ENCODE measurements around the gene CCNE1. TPM values are rescaled to one million over a fixed set of nuclear protein-coding genes. Genes with fewer than 3 reads are reported as not detected.
"Not testable (repeated sequence)": the region's sequence is repeated elsewhere in the genome, so short reads cannot be mapped to it uniquely, and the experiment has no call there.

The CCNE1 gene
- total RNA-seq, 1 donor from 2014 or later: 54.5 TPM

DNA sequence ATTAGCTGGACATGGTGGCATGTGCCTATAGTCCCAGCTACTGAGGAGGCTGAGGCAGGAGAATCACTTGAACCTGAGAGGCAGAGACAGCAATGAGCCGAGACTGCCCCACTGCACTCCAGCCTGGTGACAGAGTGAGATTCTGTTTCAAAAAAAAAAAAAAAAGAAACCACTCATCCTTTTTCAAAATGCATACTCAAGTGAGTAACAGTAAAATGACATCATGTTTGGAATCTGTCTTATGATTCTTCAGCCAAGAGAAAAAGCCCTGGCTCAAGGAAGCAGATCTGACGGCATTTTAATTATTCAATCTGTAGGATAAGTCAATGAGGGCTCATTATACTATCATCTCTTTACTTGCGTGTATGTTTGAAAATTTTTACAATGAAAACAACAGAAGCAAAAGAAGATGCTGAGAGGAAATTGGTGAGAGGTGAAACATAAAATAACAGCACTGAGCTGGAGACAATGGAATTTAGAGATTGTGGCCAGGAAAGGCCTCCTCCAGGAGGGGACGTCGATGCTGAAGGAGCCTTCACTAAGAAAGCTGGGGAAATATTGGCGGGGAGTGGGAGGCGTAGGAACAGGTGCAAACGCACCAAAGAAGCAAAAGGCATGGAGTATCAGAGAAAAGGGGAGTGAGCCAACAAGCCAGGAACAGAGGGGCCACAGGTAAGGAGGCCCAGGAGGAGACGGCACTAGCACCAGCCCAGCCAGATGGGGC lies 12.9 kb upstream of the CCNE1 start:
- intact Hi-C loops (cut with micrococcal nuclease): no loop called here
- Mint-ChIP-seq H3K27ac (no peak overlapping the region), H3K4me3 (no peak overlapping the region), H3K36me3 (ENCODE audit: low read depth) (no peaks in the 10 kb centered on the region), H3K27me3 (peaks cover 2% of the 10 kb centered on the region), H3K4me1 (peaks cover 2% of the 10 kb centered on the region), H3K9me3 (no peaks in the 10 kb centered on the region)
- DNase-seq: no peak

DNA sequence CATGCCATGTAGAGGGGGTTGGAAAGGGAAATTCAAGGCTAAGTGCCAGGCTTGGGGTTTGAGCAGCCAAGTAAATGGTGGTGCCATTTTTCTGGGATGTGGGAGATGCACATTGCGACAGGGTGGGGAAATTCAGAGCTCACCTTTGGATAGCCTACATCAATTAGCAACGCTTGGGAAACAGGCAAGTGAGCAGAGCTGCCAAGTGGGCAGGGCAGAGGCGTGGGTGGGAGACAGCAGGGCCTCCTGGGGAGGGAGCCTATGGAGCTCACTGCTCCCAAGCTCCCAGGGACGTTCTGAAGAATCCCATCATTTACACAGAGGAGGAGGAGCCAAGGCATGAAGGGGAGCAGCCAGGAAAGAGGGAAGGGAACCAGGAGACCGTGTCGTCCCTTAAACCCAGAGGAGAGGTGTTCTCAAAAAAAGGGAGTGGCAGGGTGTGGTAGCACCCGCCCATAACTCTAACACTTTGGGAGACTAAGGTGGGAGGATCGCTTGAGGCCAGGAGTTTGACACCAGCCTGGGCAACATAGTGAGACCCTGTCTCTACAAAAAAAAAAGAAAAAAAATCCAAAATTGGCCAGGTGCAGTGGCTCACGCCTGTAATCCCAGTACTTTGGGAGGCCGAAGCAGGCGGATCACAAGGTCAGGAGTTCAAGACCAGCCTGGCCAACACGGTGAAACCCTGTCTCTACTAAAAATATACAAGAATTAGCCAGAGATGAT lies 11.5 kb upstream of the CCNE1 start:
- H3K9me3 Mint-ChIP-seq: no peaks in the 10 kb centered on the region
- H3K27me3 Mint-ChIP-seq: peaks cover 2% of the 10 kb centered on the region
- intact Hi-C loops (cut with micrococcal nuclease): no loop called here
- H3K27ac Mint-ChIP-seq: no peak overlapping the region
- DNase-seq: no peak
- H3K4me1 Mint-ChIP-seq: peaks cover 9% of the 10 kb centered on the region
- H3K4me3 Mint-ChIP-seq: no peak overlapping the region
- no peaks in the 10 kb centered on the region for H3K36me3 Mint-ChIP-seq (ENCODE audit: low read depth)

DNA sequence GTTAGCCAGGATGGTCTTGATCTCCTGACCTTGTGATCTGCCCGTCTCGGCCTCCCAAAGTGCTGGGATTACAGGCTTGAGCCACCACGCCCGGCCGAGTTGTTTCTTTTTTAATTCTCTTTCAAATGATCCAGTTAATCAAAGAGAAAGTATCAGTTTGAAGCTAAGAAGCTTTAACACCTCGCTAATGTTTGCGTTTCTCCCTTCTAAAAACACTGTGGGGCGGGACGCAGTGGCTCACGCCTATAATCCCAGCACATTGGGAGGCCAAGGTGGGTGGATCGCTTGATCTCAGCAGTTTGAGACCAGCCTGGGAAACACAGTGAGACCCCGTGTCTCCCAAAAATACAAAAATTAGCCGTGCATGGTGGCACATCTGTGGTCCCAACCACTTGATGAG lies 7.8 kb upstream of the CCNE1 start:
- H3K36me3 Mint-ChIP-seq (ENCODE audit: low read depth); H3K27me3 Mint-ChIP-seq; H3K9me3 Mint-ChIP-seq; intact Hi-C loops (cut with micrococcal nuclease); H3K27ac Mint-ChIP-seq; DNase-seq; H3K4me3 Mint-ChIP-seq; H3K4me1 Mint-ChIP-seq: not testable (repeated sequence)

DNA sequence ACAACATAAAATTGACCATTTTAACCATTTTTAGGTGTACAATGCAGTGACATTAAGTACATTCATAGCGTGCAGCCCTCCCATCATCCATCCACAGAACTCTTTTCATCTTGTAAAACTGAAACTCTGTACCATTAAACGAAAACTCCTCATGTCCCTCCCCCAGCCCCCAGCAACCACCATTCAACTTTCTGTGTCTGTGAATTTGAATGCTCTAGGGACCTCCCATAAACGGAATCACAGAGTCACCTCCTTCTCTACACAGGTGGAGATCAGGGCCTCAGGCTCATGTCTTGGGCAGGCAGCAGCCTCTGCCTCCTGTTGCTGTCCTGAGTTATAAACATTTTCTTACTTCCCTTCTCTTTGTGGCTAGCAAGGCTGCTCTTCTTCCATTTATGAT lies 7.3 kb upstream of the CCNE1 start:
- intact Hi-C loops (cut with micrococcal nuclease): no loop called here
- H3K4me1 Mint-ChIP-seq: peaks cover 8% of the 10 kb centered on the region
- peak; percentile 70 for DNase-seq
- H3K36me3 Mint-ChIP-seq (ENCODE audit: low read depth): no peaks in the 10 kb centered on the region
- peaks cover under 1% of the 10 kb centered on the region for H3K9me3 Mint-ChIP-seq
- no peak overlapping the region for H3K4me3 Mint-ChIP-seq
- H3K27ac Mint-ChIP-seq: no peak overlapping the region
- H3K27me3 Mint-ChIP-seq: no peaks in the 10 kb centered on the region

DNA sequence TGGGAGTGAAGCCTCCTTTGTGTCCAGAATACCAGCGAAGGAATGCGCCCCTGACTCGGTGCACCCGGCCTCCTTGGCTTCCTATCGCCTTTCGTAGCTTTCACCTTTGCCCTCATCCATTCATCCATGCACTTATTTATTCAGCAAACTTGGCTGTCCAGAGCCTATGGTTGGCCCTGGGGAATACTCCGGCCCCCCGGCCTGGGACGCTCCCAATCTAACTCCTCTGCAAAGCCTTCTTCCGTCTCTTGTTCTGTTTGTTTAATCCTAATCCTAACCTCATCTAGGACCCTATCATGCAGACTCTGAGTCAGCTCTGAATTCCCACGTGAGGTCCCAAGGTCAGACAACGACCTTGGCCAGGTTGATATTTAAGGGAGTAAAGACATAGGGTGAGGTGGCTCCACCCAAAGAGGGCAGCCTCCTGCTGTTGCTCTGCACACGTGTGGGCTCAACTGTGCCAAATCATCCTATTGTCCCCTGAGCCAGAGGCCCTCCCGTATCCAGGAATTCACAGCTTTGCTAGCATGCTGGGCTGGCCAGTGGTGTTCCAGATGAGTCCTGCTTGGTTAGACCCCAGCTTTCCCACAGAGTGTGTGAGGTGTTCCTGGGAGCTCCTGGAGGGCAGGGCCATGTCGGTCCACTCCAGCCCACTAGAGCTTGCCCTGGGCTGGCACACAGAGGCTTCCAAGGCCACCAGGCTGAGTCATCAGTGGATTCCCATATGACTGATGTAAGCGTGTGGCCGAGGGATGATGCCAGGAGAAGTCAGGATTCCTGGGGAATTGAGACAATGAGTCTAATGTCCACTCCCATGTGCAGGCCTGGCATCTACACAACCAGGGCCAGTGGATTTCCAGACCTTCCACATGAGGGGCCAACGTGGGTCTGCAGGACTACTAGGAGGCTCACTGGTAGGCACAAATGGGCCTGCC lies 6.5 kb upstream of the CCNE1 start:
- Mint-ChIP-seq H3K9me3 (peaks cover 4% of the 10 kb centered on the region), H3K4me3 (no peak overlapping the region), H3K4me1 (peaks cover 10% of the 10 kb centered on the region), H3K27me3 (no peaks in the 10 kb centered on the region), H3K27ac (peak overlapping the region; percentile 25), H3K36me3 (ENCODE audit: low read depth) (no peaks in the 10 kb centered on the region)
- intact Hi-C loops (cut with micrococcal nuclease): no loop called here
- DNase-seq: no peak

DNA sequence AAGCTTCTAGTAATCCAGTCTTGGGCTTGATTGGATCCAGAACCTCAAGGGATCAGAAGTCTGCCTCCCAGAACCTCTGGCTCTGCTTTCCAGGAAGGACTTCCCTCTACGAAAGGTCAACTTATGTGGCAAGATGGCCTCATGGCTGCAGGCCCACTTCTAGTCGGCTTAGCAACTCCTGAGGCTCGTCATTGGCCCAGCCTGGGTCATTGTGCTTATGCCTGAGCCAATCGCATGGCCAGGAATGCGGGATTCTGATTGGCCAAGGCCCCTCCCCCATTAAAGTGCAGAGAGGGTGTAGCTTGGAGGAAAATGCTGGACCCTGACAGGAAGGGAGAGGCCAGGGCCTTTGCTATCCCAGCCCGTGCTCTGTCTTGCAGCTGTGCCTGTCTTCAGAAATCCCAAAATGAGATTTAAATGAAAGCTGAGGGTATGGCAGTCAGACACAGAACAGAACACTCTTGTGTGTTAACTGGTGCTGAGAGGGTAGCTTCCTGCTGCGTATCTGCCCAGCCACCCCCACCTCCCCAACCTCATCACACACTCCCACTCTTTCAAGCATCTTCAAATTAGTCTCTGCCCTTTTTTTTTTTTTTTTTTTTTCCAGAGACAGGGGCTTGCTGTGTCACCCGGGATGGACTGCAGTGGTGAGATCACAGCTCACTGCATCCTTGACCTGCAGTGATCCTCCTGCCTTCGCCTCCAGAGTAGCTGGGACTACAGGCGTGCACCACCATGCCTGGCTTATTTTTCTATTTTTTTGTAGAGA lies 5.5 kb upstream of the CCNE1 start:
- H3K4me3 Mint-ChIP-seq: no peak overlapping the region
- DNase-seq: no peak
- H3K4me1 Mint-ChIP-seq: peaks cover 18% of the 10 kb centered on the region
- intact Hi-C loops (cut with micrococcal nuclease): no loop called here
- H3K27me3 Mint-ChIP-seq: no peaks in the 10 kb centered on the region
- peaks cover 4% of the 10 kb centered on the region for H3K9me3 Mint-ChIP-seq
- H3K36me3 Mint-ChIP-seq (ENCODE audit: low read depth): no peaks in the 10 kb centered on the region
- H3K27ac Mint-ChIP-seq: no peak overlapping the region

DNA sequence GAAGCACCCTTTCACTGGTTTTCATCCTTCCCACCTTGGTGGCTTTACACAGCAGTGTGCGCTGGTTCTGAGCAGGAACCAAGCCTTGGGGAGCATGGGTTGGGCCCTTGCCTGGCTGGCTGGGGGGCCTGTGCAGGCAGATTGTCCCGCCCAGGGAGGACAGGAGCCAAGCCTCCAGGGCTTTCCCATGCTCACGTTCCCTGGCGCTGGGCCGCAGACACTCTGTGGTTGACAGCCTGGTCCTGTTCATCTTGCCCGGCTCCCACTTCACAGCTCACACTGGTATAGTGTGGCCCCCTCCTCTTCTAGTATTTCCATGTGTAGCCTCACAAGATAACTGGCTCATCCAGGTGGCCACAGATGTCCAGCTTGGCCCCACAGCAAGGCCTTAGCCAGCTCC lies 4.6 kb upstream of the CCNE1 start:
- no peaks in the 10 kb centered on the region for H3K27me3 Mint-ChIP-seq
- H3K4me1 Mint-ChIP-seq: peaks cover 18% of the 10 kb centered on the region
- intact Hi-C loops (cut with micrococcal nuclease): no loop called here
- DNase-seq: no peak
- peaks cover 4% of the 10 kb centered on the region for H3K9me3 Mint-ChIP-seq
- H3K27ac Mint-ChIP-seq: no peak overlapping the region
- no peaks in the 10 kb centered on the region for H3K36me3 Mint-ChIP-seq (ENCODE audit: low read depth)
- no peak overlapping the region for H3K4me3 Mint-ChIP-seq

DNA sequence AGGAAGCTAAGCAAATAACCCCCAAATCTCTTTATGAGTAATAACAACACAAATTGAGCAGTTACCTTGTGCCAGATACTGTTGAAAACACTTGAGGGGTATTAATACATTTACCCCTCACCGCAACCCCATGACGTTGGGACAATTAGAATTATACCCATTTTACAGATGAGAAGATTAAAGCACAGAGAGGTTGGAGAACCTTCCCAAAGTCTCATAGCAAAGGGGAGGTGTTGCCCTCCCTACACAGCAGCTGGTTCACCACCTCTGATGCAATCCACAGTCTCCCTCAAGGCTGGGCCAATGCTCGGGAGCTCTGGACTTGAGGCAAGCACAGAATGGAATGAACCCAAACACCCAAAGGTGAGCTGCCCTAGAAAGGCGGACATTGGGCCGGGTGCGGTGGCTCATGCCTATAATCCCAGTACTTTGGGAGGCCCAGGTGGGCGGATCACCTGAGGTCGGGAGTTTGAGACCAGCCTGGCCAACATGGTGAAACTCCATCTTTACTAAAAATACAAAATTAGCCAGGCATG lies 3.9 kb upstream of the CCNE1 start:
- peaks cover 3% of the 10 kb centered on the region for H3K36me3 Mint-ChIP-seq (ENCODE audit: low read depth)
- peaks cover 21% of the 10 kb centered on the region for H3K4me1 Mint-ChIP-seq
- no peaks in the 10 kb centered on the region for H3K27me3 Mint-ChIP-seq
- no peak overlapping the region for H3K4me3 Mint-ChIP-seq
- intact Hi-C loops (cut with micrococcal nuclease): no loop called here
- no peak overlapping the region for H3K27ac Mint-ChIP-seq
- no peak for DNase-seq
- H3K9me3 Mint-ChIP-seq: peaks cover 4% of the 10 kb centered on the region

DNA sequence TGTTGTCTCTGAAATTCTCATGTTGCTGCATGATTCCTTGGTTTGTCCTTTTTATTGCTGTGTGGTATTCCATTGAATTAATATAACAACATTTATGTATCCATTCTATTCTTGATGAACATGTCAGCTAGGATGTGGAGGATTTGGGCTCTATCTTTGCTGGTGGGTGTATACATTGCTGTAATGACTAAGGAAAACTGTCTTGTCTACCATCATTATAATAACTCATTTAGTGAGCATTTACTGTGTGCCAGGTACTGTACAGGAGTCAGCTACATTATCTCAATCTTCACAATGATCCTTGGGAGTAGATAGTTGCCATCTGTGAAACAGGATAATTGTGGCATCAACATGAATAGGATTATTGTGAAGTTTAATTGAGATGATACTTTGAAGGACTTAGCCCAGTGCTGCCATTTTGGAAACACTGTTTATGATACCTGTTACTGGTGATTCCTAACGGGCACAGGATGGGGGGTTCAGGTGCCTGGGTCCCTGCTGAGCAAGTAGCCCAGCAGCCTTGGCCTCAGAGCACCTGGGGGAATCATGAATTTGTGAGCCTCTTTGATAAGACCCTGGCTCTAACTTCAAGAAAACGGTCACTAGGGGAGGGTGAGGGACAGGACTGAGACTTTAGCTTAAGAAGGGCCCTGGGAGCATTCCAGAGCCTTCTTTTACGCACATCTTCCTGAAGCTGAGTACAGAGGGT lies 1.8 kb upstream of the CCNE1 start:
- Mint-ChIP-seq H3K4me3 (peak overlapping the region; percentile 88), H3K27ac (peak overlapping the region; percentile 93), H3K9me3 (peaks cover 4% of the 10 kb centered on the region), H3K36me3 (ENCODE audit: low read depth) (peaks cover 13% of the 10 kb centered on the region), H3K27me3 (no peaks in the 10 kb centered on the region), H3K4me1 (peaks cover 26% of the 10 kb centered on the region)
- no peak for DNase-seq
- intact Hi-C loops (cut with micrococcal nuclease): loop anchor here (2.0 kb wide), 2 partner anchors 27 to 63 kb away; no protein-coding TSS in a partner anchor

DNA sequence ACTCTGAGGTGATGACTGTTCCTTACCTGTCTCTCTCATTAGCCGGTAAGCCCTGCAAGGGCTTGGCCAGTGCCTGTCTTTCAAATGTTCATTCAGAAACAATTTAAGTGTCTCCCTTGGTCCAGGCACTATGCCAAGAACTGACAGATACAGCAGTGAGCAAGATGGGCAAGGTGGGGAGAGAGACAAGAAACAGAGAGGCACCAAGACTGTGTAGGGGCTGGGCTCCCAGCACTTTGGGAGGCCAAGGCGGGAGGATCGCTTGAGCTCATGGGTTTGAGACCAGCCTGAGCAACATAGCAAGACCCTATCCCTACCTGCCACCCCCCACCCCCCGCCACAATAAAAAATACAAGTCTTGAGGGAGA lies 1.3 kb upstream of the CCNE1 start:
- Mint-ChIP-seq H3K9me3 (peaks cover 4% of the 10 kb centered on the region), H3K4me3 (peak overlapping the region; percentile 88), H3K36me3 (ENCODE audit: low read depth) (peaks cover 17% of the 10 kb centered on the region), H3K27ac (peak overlapping the region; percentile 93), H3K4me1 (peaks cover 27% of the 10 kb centered on the region), H3K27me3 (no peaks in the 10 kb centered on the region)
- DNase-seq: peak; percentile 63
- intact Hi-C loops (cut with micrococcal nuclease): loop anchor here (2.0 kb wide), 2 partner anchors 26 to 62 kb away; no protein-coding TSS in a partner anchor

DNA sequence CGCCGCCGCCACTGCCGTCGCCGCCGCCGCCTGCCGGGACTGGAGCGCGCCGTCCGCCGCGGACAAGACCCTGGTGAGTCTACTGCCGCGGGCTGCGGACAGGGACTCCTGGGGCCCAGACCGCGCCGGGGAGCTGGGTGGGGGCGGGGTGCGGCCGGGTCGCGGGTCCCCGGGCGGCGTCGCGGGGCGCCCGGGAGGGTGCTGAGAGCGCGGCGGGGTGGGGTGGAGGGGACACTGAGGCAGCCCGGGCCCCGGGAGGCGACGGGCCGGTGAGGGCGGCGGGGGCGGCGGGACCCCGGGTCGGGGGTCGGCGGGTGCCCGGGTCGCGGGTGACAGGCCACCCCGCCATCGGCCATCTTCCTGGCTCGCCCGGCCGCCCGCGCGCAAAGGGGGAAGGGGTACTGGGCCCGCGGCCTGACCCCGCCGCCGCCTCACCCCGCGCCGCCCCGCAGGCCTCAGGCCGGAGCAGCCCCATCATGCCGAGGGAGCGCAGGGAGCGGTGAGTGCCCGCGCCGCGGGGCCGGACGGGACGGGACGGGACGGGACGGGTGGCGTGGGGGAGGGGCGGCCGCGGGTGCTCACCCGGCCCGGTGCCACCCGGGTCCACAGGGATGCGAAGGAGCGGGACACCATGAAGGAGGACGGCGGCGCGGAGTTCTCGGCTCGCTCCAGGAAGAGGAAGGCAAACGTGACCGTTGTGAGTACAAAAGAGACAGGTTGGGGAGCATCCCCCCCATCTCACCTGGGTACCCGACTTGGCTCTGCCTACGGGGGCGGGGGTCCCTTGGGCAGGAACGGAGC lies 489 bp downstream of the CCNE1 start:
- intact Hi-C loops (cut with micrococcal nuclease): no loop called here
- DNase-seq: peak; percentile 76
- H3K4me1 Mint-ChIP-seq: peaks cover 31% of the 10 kb centered on the region
- H3K9me3 Mint-ChIP-seq: peaks cover 4% of the 10 kb centered on the region
- H3K27ac Mint-ChIP-seq: peak overlapping the region; percentile 84
- H3K36me3 Mint-ChIP-seq (ENCODE audit: low read depth): peaks cover 21% of the 10 kb centered on the region
- H3K27me3 Mint-ChIP-seq: no peaks in the 10 kb centered on the region
- H3K4me3 Mint-ChIP-seq: peak overlapping the region; percentile 93

DNA sequence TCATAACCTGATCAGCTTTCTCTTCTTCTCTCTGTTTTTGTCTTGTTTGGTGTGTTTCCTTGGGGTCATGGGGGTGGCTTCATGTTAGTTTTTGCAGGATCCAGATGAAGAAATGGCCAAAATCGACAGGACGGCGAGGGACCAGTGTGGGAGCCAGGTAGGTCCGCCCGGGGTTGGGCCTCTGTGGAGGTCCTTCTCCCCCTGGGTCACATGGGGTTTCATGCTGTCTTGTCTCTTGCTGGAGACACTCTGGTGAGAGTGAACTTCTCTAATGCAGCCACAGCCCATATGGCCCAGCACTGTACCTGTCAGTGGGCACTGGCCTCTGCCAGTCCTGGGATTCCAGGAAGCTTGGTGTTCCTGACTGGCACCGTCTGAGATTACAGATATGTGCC lies 1.1 kb downstream of the CCNE1 start:
- no peaks in the 10 kb centered on the region for H3K27me3 Mint-ChIP-seq
- H3K4me3 Mint-ChIP-seq: peak overlapping the region; percentile 93
- peaks cover 31% of the 10 kb centered on the region for H3K4me1 Mint-ChIP-seq
- H3K9me3 Mint-ChIP-seq: peaks cover 4% of the 10 kb centered on the region
- H3K27ac Mint-ChIP-seq: peak overlapping the region; percentile 84
- intact Hi-C loops (cut with micrococcal nuclease): no loop called here
- peaks cover 24% of the 10 kb centered on the region for H3K36me3 Mint-ChIP-seq (ENCODE audit: low read depth)
- DNase-seq: no peak
